Peyer's patch (tissue), 4 donors: ENCODE measurements around the gene CLEC16A.

Experiments used
- CTCF ChIP-seq, 6 experiments: fragments of 450-650 bp in 4 of 6; fragments of 200-600 bp in 2 of 6; sonication (generic) in 1 of 6; IDR thresholded peaks; one replicate each; pipeline ENCODE4 v1.5.1; 2017 to 2019; ENCODE audit warnings: antibody characterized with exemption in 6 of 6, mild to moderate bottlenecking in 3 of 6, moderate library complexity in 1 of 6
- POLR2A ChIP-seq, 2 donors: fragments of 450-650 bp; IDR thresholded peaks; one replicate each; pipeline ENCODE4 v1.5.1; 2017; ENCODE audit warnings: antibody characterized with exemption in 2 of 2, mild to moderate bottlenecking in 2 of 2, moderate library complexity in 2 of 2

GRCh38 chr16:10931977-10932632 lies 12.3 kb upstream of the CLEC16A start:
- TF ChIP-seq CTCF (IDR thresholded peaks at IDR 0.05): no peak
- TF ChIP-seq POLR2A (IDR thresholded peaks at IDR 0.05): no peak
